ENCODE measurements around the gene CD24. TPM values are rescaled to one million over a fixed set of nuclear protein-coding genes. Genes with fewer than 3 reads are reported as not detected.

The CD24 gene
- total and polyA plus RNA-seq, 2 of the 8 experiments (the other 6 are each of a cell fraction or from before 2014, with no cell fraction given) = 2,134 to 2,327 TPM

GRCh38 chr6:106966671-106967640 is 7.6 kb downstream of the CD24 start (continued):
- no peak for TF ChIP-seq CHD7 (IDR thresholded peaks at IDR 0.05; ENCODE audit: insufficient replicate concordance, low read length)
- TF ChIP-seq TBP (IDR thresholded peaks at IDR 0.05; ENCODE audit: low read depth, low read length) = no peak
- TF ChIP-seq TAF7 (optimal IDR thresholded peaks at IDR 0.05; ENCODE audit: borderline replicate concordance, low read depth, low read length) = no peak
- 0 out of 4 replicates have a peak, but pooled peaks of 1 of the 2 experiments have one; percentile 12 for TF ChIP-seq RAD21 (IDR thresholded peaks at IDR 0.05 in 1 of 2, conservative IDR thresholded peaks at IDR 0.05 in 1 of 2; ENCODE audit: low read depth in 2 of 2, low read length in 2 of 2)
- TF ChIP-seq ZNF274 (IDR thresholded peaks at IDR 0.05; ENCODE audit: borderline replicate concordance, extremely low read depth, low read length) = no peak
- TF ChIP-seq JUN (IDR thresholded peaks at IDR 0.05; ENCODE audit: low read depth, low read length) = no peak
- no peak for TF ChIP-seq RBBP5 (IDR thresholded peaks at IDR 0.05; ENCODE audit: borderline replicate concordance, low read depth, low read length)
- TF ChIP-seq POLR2A (IDR thresholded peaks at IDR 0.05; ENCODE audit: control extremely low read depth in 1 of 2, low read depth in 2 of 2, low read length in 2 of 2) = peak; percentile 1 to 55
- no peak for TF ChIP-seq BRCA1 (IDR thresholded peaks at IDR 0.05; ENCODE audit: low read depth, low read length)

Measured in H1 (cell line).